GM19193 (cell line): ENCODE results near the gene SERPINA4.

Source experiments
- POLR2A ChIP-seq: IDR thresholded peaks from 4 replicates; pipeline ENCODE4 v1.6.1; 2011; ENCODE audit not compliant: insufficient read depth, insufficient read length; ENCODE audit errors: extremely low read depth

Gene SERPINA4

DNA sequence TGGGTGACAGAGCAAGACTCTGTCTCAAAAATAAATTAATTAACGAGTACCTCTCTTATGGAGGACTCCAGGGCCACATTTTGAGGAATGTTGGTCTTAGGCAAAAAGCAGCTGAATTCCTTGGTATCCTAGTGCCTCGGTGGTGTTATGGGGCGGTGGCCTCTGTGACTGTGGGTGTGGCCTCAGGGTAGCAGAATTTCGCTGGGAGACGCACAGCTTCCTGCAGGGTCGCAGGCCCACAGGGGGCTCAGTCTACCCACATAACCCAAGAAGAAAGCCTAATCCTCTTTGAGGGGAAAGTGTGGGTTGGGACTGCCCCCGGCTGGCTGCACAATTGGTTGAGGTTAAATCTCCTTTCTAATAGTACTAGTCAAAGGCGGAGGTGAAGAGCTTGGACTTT is 11.2 kb upstream of the SERPINA4 start:
- no peak for TF ChIP-seq POLR2A

DNA sequence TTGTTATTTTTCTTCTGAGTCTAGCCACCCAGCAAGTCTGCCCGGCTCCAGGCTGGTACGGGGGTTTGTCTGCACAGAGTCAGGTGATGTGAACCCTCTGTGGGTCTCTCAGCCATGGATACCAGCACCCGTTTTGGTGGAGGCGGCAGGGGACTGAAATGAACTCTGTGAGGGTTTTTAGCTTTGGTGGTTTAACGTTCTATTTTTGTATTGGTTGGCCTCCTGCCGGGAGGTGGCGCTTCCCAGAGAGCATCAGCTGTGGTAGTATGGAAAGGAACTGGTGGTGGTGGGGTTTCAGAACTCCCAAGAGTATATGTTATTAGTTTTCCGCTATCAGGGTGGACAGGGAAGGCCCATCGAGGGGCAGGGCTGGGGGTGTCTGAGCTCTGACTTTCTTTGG is 5.3 kb upstream of the SERPINA4 start:
- no peak for TF ChIP-seq POLR2A

DNA sequence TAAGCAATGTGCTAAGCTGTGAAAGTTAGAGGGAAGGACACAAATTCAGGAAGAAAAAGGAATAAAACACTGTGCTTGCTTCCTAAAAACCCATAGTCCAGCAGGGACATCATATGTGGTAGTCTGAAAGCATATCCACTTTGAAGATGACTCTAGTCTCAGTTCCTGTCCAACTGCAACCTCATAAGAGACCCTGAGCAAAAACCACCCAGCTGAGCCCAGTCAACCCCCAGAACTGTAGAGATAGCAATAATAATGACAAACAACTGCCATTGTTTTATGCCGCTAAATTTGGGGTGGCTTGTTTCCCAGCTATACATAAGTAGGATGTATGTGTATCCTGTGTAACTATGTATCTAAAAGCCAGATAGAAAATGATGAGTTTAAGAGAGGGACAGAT is 3.9 kb upstream of the SERPINA4 start:
- TF ChIP-seq POLR2A, result no peak

DNA sequence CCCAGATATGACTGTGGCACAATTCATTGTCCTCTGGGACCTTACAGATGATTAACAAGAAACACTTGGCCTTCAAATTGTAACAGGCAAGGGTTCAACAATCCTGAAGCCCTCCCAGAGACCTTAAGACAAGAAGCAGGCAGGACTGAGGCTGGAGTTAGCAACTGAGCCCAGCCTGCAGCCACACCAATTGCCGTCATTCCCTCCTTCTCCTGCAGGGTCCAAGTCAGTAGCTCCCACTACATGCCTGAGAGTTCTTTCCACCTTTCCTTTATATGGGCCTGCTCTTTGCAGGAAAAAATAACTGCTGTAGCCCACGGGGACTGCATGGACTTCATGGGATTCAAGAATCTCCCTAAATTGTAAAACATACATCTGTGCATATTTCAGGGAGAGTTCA is 2.4 kb upstream of the SERPINA4 start:
- TF ChIP-seq POLR2A, result no peak

DNA sequence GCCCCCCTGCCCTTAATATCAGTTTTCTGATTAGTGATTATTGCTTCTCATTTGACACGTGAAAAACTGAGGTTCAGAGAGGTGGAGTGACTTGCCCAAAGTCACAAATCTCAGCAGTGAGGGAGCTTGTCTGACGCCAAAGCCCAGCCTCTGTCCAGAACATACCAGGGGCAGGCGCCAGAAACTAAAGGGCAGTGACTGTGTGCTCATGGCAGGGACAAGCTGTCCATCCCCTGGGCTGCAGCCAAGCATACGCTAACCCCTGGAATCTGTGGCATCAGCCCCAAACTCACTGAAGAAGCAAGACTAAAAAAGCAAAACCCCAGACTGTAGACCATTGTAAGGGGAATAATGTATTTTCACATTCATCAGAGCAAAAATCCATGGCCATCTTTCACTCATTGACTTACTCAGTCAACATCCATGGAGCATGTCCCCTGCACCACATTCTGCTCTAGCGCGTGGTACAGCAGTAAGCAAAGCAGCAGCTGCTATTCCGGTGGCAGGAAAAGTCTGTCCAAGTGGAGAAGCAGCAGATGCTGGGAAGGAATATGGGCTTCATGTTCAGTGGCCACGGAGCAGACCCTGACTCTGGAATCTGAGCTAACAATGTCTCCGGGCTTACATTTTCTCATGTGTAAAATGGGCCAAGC is 1.5 kb upstream of the SERPINA4 start:
- TF ChIP-seq POLR2A, result no peak

DNA sequence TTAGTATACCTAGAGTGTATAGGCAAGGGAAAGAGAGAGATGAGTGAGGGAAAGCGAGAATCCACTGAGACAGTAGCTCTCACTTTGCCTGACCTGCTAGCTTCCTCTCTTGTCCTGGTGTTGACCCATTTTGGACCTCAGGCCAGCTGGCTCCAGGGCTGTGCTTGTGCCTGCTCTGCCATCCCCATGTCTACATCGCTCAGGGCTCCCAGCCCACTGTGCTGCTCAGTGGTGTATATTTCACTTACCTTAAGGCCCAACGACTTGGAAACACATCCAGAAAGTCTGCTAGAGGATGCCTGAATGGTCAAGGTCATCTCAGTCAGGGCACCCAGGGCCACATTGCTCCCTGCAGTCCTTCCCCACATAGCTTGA is 964 bp upstream of the SERPINA4 start:
- no peak for TF ChIP-seq POLR2A

DNA sequence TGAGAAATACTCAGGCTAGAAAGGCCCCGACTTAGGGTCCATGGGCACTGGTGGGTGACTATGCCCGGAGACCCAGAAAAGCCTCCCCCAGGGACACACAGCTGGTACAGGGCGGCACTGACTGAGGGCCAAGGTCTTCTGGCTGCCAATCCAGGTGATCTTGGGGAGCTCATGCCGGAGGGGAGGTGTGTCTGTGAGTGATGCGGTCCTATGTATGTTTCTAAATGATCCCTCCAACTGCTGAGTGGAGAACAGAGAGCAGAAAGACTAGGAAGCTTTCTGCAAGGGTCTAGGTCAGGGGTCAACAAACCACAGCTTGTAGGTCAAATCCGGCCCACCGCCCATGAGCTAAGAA is 391 bp downstream of the SERPINA4 start:
- TF ChIP-seq POLR2A, result no peak

DNA sequence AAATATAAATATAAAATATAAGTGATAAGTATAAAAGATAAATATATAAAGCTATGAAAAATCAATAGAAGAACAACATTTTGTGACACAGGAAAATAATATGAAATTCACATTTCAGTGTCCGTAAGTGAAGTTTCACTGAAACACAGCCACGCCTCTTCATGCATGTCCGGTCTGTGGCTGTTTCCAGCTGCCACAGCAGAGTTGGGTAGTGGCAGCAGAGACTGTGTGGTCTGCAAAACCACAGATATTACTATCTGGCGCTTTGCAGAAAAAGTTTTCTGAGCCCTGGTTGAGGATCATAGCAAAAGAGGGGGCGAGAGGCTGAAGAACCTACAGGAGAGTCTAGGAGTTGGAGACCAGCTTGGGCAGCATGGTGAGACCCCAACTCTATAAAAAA is 780 bp downstream of the SERPINA4 start:
- TF ChIP-seq POLR2A, result no peak

DNA sequence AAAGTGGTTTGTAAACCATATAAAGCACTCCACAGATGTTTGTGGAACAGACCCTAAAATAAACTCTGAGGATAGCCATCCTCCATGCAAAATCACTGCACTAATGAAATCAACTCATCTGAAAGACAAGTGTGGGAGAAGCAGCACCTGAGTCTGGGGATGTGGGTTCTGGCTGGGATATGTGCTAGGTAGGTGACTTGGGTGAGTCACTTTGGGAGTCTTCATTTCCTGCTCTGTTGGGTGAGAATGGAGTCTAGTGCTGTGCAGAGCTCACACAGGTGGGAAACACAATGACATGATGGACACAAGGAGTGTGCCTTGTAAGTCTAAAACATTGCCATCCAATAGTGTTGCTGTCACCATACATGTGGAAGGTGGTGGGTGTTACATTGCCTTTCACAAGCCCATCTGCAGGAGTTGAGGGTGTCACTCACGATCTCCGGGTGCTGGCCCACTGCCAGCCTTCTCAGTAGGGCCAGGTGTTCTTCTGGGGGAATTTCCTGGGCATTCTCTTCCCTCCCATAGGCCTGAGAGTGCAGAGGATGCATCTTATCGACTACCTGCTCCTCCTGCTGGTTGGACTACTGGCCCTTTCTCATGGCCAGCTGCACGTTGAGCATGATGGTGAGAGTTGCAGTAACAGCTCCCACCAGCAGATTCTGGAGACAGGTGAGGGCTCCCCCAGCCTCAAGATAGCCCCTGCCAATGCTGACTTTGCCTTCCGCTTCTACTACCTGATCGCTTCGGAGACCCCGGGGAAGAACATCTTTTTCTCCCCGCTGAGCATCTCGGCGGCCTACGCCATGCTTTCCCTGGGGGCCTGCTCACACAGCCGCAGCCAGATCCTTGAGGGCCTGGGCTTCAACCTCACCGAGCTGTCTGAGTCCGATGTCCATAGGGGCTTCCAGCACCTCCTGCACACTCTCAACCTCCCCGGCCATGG is 2.0 kb downstream of the SERPINA4 start:
- no peak for TF ChIP-seq POLR2A

DNA sequence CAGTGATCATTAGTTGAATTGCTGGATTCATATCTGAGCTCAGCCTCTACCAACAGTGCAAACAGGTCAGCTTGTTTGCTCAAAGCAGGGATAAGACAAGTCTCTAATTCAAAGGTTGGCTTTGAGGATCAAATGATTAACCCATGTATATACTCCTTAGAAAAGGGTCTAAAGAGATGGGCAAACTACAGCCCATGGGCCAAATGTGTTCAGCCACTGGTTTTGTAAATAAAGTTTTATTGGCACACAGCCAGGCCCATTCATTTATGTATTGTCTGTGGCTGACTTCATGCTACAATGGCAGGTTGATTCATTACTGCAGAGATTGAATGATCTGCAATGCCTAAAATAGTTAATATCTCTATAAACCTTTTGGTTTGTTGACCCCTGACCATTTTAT is 3.1 kb downstream of the SERPINA4 start:
- TF ChIP-seq POLR2A, result no peak

DNA sequence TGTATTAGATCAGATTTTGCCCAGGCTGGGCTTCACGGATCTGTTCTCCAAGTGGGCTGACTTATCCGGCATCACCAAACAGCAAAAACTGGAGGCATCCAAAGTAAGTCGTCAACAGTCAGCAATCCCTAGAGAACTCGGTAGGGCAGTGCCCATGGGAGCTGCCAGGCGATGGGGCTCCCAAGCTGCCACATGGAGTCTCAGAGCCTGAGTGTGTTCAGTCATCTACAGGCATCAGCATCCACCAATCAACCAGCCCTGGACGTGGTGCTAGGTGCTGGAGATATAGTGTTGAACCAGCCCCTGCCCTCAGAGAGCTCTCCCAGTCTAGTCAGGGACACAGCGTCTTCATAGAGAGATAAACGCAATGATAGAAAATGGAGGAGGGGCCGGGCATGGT is 6.9 kb downstream of the SERPINA4 start:
- TF ChIP-seq POLR2A, result no peak

DNA sequence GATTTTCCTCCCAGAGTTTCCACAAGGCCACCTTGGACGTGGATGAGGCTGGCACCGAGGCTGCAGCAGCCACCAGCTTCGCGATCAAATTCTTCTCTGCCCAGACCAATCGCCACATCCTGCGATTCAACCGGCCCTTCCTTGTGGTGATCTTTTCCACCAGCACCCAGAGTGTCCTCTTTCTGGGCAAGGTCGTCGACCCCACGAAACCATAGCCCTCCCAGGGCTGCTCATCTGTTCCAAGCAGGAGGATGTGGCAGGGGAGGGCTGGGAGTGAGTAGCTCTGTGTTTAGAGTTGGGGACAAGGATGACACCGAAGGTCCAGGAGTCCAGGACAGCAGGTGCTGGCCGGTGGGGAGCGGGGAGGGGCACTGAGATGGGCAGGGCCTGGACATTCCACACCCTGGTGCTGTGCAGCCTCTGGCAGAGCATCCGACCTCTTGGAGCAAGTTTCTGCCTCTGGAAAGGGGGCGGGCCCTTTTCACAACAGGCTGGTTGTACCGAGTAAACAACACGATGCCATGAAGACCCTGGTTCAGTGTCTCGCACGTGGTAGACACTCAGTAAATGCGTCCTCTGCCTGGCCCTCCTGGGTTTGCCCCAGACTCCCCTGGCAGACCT is 8.2 kb downstream of the SERPINA4 start:
- TF ChIP-seq POLR2A, result no peak

DNA sequence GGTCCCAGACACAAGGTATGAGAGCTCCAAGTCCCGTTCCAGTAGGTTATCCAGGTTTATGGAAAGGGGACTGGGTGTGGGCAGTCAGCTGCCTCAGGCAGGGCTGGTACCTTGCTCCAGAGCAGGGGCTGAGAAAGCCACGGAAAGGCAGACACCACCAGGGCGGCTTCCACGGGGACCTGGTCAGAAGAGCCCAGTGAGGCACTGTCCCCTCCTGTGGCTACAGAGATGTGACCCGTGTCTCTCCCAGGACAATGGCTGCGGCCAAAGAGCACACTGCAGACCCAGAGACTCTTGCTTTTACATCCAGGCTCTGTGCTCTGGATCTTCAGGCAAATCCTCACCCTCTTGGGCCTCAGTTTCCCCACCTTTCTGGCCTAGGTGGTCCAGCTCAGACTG is 8.8 kb downstream of the SERPINA4 start:
- TF ChIP-seq POLR2A, result no peak

DNA sequence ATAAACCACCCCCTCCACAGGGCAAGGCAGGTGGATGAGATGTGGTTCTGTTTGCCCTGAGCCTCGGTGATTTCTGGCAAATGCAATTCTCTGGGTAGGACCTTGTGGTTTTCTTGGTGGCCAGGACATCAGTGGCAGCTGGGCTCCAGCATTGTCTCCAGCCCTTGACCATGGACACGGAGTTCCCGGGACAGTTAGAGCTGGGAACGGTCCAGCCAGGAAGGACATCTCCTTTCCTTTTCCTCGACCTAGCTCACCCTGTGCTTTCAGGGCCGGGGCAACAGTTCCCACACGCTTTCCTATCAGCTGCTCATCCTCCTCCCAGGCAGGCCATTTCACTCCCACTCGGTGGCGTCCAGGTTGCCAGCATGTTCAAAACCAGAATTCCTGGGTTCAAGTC is 9.2 kb downstream of the SERPINA4 start:
- no peak for TF ChIP-seq POLR2A

DNA sequence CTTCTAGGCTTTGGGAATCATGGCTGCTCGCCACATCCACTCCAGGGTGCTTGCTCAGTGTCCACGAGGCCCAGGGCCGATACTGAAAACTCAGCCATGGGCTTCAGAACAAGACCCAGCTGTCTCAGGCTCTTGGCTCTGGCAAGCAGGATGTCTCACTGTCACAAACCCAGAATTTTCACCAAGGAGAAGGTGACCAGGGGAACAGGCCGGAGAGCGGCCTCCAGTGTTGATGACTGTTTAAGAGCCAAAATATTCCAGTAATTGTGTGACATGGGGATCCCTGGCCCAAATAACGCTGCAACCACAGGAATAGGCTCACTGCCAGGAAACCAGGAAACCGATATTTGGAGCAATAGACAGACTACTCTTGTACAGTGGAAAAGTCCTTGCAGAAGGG is 10.2 kb downstream of the SERPINA4 start:
- TF ChIP-seq POLR2A, result no peak

DNA sequence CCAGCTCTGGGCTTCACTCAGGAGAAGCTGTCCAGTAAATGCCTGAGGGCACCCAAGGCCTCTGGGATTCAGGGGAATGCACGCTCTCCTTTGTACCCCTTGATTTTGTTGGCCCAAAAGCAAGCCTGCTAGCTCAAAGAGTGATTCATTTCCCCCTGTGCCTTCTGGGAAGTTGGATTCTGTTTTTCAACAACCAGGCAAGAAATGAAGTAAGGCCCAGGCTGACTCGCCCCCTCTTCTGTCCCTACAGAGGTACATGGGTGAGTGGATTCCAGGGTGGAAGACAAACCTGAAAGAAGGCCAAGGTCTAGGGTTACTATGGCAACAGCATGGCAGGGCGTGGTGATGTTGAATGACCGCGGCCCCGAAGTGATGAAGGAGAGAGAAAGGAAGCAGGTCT is 10.7 kb downstream of the SERPINA4 start:
- no peak for TF ChIP-seq POLR2A
